Measurements from ENCODE around the gene PLA2G4A. TPM values are rescaled to one million over a fixed set of nuclear protein-coding genes. Genes with fewer than 3 reads are reported as not detected.
A peak's percentile ranks its signal among the peaks of the same experiment; 100 is the strongest.

The PLA2G4A gene
- total and polyA plus RNA-seq, 2 experiments from 2014 or later: 1.1 to 3.8 TPM

- TF ChIP-seq, protein P1, sequence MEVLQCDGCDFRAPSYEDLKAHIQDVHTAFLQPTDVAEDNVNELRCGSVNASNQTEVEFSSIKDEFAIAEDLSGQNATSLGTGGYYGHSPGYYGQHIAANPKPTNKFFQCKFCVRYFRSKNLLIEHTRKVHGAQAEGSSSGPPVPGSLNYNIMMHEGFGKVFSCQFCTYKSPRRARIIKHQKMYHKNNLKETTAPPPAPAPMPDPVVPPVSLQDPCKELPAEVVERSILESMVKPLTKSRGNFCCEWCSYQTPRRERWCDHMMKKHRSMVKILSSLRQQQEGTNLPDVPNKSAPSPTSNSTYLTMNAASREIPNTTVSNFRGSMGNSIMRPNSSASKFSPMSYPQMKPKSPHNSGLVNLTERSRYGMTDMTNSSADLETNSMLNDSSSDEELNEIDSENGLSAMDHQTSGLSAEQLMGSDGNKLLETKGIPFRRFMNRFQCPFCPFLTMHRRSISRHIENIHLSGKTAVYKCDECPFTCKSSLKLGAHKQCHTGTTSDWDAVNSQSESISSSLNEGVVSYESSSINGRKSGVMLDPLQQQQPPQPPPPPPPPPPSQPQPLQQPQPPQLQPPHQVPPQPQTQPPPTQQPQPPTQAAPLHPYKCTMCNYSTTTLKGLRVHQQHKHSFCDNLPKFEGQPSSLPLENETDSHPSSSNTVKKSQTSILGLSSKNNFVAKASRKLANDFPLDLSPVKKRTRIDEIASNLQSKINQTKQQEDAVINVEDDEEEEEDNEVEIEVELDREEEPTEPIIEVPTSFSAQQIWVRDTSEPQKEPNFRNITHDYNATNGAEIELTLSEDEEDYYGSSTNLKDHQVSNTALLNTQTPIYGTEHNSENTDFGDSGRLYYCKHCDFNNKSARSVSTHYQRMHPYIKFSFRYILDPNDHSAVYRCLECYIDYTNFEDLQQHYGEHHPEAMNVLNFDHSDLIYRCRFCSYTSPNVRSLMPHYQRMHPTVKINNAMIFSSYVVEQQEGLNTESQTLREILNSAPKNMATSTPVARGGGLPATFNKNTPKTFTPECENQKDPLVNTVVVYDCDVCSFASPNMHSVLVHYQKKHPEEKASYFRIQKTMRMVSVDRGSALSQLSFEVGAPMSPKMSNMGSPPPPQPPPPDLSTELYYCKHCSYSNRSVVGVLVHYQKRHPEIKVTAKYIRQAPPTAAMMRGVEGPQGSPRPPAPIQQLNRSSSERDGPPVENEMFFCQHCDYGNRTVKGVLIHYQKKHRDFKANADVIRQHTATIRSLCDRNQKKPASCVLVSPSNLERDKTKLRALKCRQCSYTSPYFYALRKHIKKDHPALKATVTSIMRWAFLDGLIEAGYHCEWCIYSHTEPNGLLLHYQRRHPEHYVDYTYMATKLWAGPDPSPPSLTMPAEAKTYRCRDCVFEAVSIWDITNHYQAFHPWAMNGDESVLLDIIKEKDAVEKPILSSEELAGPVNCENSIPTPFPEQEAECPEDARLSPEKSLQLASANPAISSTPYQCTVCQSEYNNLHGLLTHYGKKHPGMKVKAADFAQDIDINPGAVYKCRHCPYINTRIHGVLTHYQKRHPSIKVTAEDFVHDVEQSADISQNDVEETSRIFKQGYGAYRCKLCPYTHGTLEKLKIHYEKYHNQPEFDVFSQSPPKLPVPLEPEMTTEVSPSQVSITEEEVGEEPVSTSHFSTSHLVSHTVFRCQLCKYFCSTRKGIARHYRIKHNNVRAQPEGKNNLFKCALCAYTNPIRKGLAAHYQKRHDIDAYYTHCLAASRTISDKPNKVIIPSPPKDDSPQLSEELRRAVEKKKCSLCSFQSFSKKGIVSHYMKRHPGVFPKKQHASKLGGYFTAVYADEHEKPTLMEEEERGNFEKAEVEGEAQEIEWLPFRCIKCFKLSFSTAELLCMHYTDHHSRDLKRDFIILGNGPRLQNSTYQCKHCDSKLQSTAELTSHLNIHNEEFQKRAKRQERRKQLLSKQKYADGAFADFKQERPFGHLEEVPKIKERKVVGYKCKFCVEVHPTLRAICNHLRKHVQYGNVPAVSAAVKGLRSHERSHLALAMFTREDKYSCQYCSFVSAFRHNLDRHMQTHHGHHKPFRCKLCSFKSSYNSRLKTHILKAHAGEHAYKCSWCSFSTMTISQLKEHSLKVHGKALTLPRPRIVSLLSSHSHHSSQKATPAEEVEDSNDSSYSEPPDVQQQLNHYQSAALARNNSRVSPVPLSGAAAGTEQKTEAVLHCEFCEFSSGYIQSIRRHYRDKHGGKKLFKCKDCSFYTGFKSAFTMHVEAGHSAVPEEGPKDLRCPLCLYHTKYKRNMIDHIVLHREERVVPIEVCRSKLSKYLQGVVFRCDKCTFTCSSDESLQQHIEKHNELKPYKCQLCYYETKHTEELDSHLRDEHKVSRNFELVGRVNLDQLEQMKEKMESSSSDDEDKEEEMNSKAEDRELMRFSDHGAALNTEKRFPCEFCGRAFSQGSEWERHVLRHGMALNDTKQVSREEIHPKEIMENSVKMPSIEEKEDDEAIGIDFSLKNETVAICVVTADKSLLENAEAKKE (CRISPR knock-in tag; IDR thresholded peaks at IDR 0.05): no peak
- no peak for TF ChIP-seq JUNB (IDR thresholded peaks at IDR 0.05; ENCODE audit: unreplicated experiment)
- TF ChIP-seq POLR2AphosphoS5 (IDR thresholded peaks at IDR 0.05; ENCODE audit: low read depth): no peak
- no peak for TF ChIP-seq CREB1 (CRISPR knock-in tag; IDR thresholded peaks at IDR 0.05; ENCODE audit: low read depth)
- no peak for TF ChIP-seq CTCF (conservative IDR thresholded peaks at IDR 0.05; ENCODE audit: low read depth in 2 of 2)
Measured at GRCh38 chr1:186839041-186839400, 10.3 kb downstream of the PLA2G4A start (continued).

DNA sequence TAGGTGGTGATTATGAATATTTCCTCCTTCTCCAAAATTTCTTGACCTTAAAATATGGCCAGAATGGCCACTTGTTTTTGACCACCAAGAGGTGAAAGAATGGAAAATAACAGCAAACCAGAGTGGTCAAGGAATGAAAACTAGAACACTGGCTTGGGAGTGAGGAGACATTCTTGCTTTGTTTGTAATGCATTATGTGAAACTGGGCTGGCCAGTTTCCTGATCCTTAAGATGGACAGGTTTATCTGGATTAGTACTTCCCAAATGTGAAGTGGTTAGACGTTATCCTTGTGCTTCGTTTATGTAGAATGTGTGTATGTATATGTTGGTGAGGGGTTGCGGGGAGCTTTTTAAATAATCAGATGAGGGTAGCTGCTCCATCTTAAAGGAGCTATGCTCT is 12.8 kb downstream of the PLA2G4A start:
- Histone ChIP-seq H3K4me1 (ENCODE audit: insufficient read depth) (no peaks in the 10 kb centered on the region), H3K4me3 (no peak overlapping the region), H3K36me3 (ENCODE audit: insufficient read depth) (no peaks in the 10 kb centered on the region), H3K9me2 (ENCODE audit: insufficient read depth) (no peaks in the 10 kb centered on the region), H4K20me1 (replicated peaks; ENCODE audit: insufficient read depth) (no peaks in the 10 kb centered on the region), H2AFZ (no peak overlapping the region), H3K79me2 (replicated peaks; ENCODE audit: insufficient read depth) (no peaks in the 10 kb centered on the region), H3F3A (replicated peaks; ENCODE audit: low read depth) (no peaks in the 10 kb centered on the region), H3K27ac (ENCODE audit: low read depth) (no peak overlapping the region), H3K27me3 (ENCODE audit: insufficient read depth) (no peaks in the 10 kb centered on the region), H3K4me2 (no peak overlapping the region)
- TF ChIP-seq CREB1 (CRISPR knock-in tag; IDR thresholded peaks at IDR 0.05; ENCODE audit: low read depth): no peak
- no peak for TF ChIP-seq ZNF114 (CRISPR knock-in tag; IDR thresholded peaks at IDR 0.05)
- no peak overlapping the region for H3K4me3 Mint-ChIP-seq
- ATAC-seq (no peak), DNase-seq (ENCODE audit: low spot score) (peak; percentile 9)
- no peaks in the 10 kb centered on the region for H3K9me3 Mint-ChIP-seq
- no peak overlapping the region for H3K27ac Mint-ChIP-seq
- no peaks in the 10 kb centered on the region for H3K36me3 Mint-ChIP-seq (ENCODE audit: low read depth)
- peaks cover 5% of the 10 kb centered on the region; the same call in 2 of the 3 replicates for H3K4me1 Mint-ChIP-seq
- H3K27me3 Mint-ChIP-seq (ENCODE audit: insufficient read depth, low read depth, poor library complexity): no peaks in the 10 kb centered on the region
